Epithelial cell of umbilical artery (primary cell): ENCODE data around the gene STAB1. TPM values are rescaled to one million over a fixed set of nuclear protein-coding genes. Genes with fewer than 3 reads are reported as not detected.

Source experiments
- total RNA-seq: library from RNA; depleted of rRNA; stranded (reverse); fragments of >200 nt; gene quantifications from 2 replicates; pipeline ENCODE4 v1.2.3, GENCODE V29; 2014

STAB1 gene
- total RNA-seq, result 189 and 191 TPM in 2 replicates

GRCh38 chr3:52494886-52495495 is at the start of gene STAB1:
STAB1 (plus strand) TSS chr3:52495338; CDS start chr3:52495414, 76 bp downstream.

GRCh38 chr3:52453496-52454249 is 41.5 kb upstream of the STAB1 start, which contains the start of gene TNNC1:
TNNC1 (minus strand) TSS chr3:52454041; CDS start chr3:52454015, 26 bp downstream.

GRCh38 chr3:52455283-52456168 is 39.6 kb upstream of the STAB1 start, which contains the start of gene NISCH:
NISCH (plus strand) TSS chr3:52455604; CDS start chr3:52455642, 38 bp downstream.

GRCh38 chr3:52533623-52534280 is 38.6 kb downstream of the STAB1 start, which contains the start of gene NT5DC2:
NT5DC2 (minus strand) TSS chr3:52533857; CDS start chr3:52533737, 120 bp downstream.

GRCh38 chr3:52536369-52537164 is 41.4 kb downstream of the STAB1 start, which contains the start of gene UQCC5:
UQCC5 (plus strand) TSS chr3:52536605; CDS start chr3:52536756, 151 bp downstream.

Other genes with a start within 250 kb of the STAB1 start
- gene PPM1M, start 249.6 kb upstream of the STAB1 start, total RNA-seq, result 5.8 and 12.3 TPM in 2 replicates
- 60.4 and 83.6 TPM in 2 replicates for gene WDR82, start 216.7 kb upstream of the STAB1 start, total RNA-seq
- gene GLYCTK, start 207.5 kb upstream of the STAB1 start, total RNA-seq, result 18.8 and 24.4 TPM in 2 replicates
- 0.97 and 1.5 TPM in 2 replicates for gene DNAH1, start 179.0 kb upstream of the STAB1 start, total RNA-seq
- 60.2 and 61.7 TPM in 2 replicates for gene BAP1, start 85.3 kb upstream of the STAB1 start, total RNA-seq
- 3.2 and 4.2 TPM in 2 replicates for gene PHF7, start 84.7 kb upstream of the STAB1 start, total RNA-seq
- 39.5 and 61.1 TPM in 2 replicates for gene SEMA3G, start 50.2 kb upstream of the STAB1 start, total RNA-seq
- not detected in 2 replicates for gene TNNC1, start 41.3 kb upstream of the STAB1 start, total RNA-seq
- 48.7 and 78.7 TPM in 2 replicates for gene NISCH, start 39.7 kb upstream of the STAB1 start, total RNA-seq
- gene NT5DC2, start 38.5 kb downstream of the STAB1 start, total RNA-seq, result 23.9 and 95.8 TPM in 2 replicates
- 2.6 and 23.6 TPM in 2 replicates for gene UQCC5, start 41.3 kb downstream of the STAB1 start, total RNA-seq
- gene PBRM1, start 190.6 kb downstream of the STAB1 start, total RNA-seq, result 58.5 and 83.1 TPM in 2 replicates
- gene GNL3, start 190.7 kb downstream of the STAB1 start, total RNA-seq, result 206 and 216 TPM in 2 replicates
- 85.4 and 90.9 TPM in 2 replicates for gene GLT8D1, start 210.5 kb downstream of the STAB1 start, total RNA-seq
- 50.3 and 52.0 TPM in 2 replicates for gene SPCS1, start 210.8 kb downstream of the STAB1 start, total RNA-seq